Measurements from ENCODE around the gene PSMB7.

- TF ChIP-seq CTCF (IDR thresholded peaks at IDR 0.05) (no peak), POLR2A (IDR thresholded peaks at IDR 0.05) (no peak)
Observed at GRCh38 chr9:124441291-124441690, 26.0 kb upstream of the PSMB7 start.
